ENCODE results near the gene NTRK2. TPM values are rescaled to one million over a fixed set of nuclear protein-coding genes. Genes with fewer than 3 reads are reported as not detected.

Gene NTRK2
- total RNA-seq, 1 experiment from 2014 or later, result 0.06 TPM

DNA sequence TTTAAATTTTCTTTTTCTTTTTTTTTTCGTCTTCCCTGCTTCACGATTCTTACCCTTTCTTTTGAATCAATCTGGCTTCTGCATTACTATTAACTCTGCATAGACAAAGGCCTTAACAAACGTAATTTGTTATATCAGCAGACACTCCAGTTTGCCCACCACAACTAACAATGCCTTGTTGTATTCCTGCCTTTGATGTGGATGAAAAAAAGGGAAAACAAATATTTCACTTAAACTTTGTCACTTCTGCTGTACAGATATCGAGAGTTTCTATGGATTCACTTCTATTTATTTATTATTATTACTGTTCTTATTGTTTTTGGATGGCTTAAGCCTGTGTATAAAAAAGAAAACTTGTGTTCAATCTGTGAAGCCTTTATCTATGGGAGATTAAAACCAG, 352.2 kb downstream of the NTRK2 start:
- Histone ChIP-seq H3K27me3 (replicated peaks; ENCODE audit: insufficient read depth, low read depth, low read length, poor library complexity) (peaks cover 4% of the 10 kb centered on the region), H3K4me1 (ENCODE audit: insufficient read depth, low read length, poor library complexity, severe bottlenecking) (no peaks in the 10 kb centered on the region), H3K27ac (ENCODE audit: low read depth, low read length, poor library complexity, severe bottlenecking) (no peak overlapping the region), H3K36me3 (ENCODE audit: insufficient read depth, low read length, poor library complexity, severe bottlenecking) (no peaks in the 10 kb centered on the region), H3K4me3 (ENCODE audit: low read depth, low read length, poor library complexity, severe bottlenecking) (no peak overlapping the region), H3K9me3 (ENCODE audit: low read depth, low read length, poor library complexity, severe bottlenecking) (no peaks in the 10 kb centered on the region)
- intact Hi-C loops (cut with micrococcal nuclease; ENCODE audit: unreplicated experiment), result no loop called here
- DNase-seq (ENCODE audit: low spot score), result no peak
- TF ChIP-seq EZH2 (IDR thresholded peaks at IDR 0.05; ENCODE audit: borderline replicate concordance, low read depth, low read length, poor library complexity, severe bottlenecking) (no peak), CTCF (conservative IDR thresholded peaks at IDR 0.05; ENCODE audit: low read depth, low read length) (no peak)
- POLR2A ChIA-PET (ENCODE audit: low non-redundant PET), result no interaction called here
- CTCF ChIA-PET, result no interaction called here
- BruUV-seq (replicated peaks), result no TSS peak

- POLR2A ChIA-PET (ENCODE audit: low non-redundant PET), result no interaction called here
- DNase-seq (ENCODE audit: low spot score), result no peak
- Histone ChIP-seq H3K4me1 (ENCODE audit: insufficient read depth, low read length, poor library complexity, severe bottlenecking) (no peaks in the 10 kb centered on the region), H3K4me3 (ENCODE audit: low read depth, low read length, poor library complexity, severe bottlenecking) (no peak overlapping the region), H3K27ac (ENCODE audit: low read depth, low read length, poor library complexity, severe bottlenecking) (no peak overlapping the region), H3K36me3 (ENCODE audit: insufficient read depth, low read length, poor library complexity, severe bottlenecking) (no peaks in the 10 kb centered on the region), H3K9me3 (ENCODE audit: low read depth, low read length, poor library complexity, severe bottlenecking) (no peaks in the 10 kb centered on the region), H3K27me3 (replicated peaks; ENCODE audit: insufficient read depth, low read depth, low read length, poor library complexity) (no peaks in the 10 kb centered on the region)
- BruUV-seq (replicated peaks), result no TSS peak
- TF ChIP-seq CTCF (conservative IDR thresholded peaks at IDR 0.05; ENCODE audit: low read depth, low read length), result no peak
- TF ChIP-seq EZH2 (IDR thresholded peaks at IDR 0.05; ENCODE audit: borderline replicate concordance, low read depth, low read length, poor library complexity, severe bottlenecking), result no peak
- intact Hi-C loops (cut with micrococcal nuclease; ENCODE audit: unreplicated experiment), result no loop called here
- CTCF ChIA-PET, result no interaction called here
These were observed 354.8 kb downstream of the NTRK2 start for GRCh38 chr9:85024374-85024773.

DNA sequence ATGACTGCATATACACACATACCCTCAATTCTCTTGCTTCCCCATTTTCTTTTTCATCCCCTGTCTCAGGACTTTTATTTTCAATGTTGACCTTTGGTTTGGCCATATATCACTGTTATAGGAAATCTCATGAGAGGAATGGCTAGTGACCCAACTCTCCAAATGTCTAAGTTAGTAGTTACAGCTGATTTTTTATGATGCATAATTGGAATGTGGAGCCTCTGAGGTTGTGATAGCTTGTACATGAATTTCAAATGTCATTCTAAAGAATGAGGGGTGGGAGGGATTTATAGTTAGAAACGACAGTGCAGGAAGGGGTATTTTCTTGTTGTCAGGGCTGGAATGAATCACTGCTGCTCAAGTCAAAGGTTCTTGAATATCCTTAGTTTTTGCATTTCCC, 356.1 kb downstream of the NTRK2 start:
- CTCF ChIA-PET, result no interaction called here
- no peak for DNase-seq (ENCODE audit: low spot score)
- Histone ChIP-seq H3K4me3 (ENCODE audit: low read depth, low read length, poor library complexity, severe bottlenecking) (no peak overlapping the region), H3K27ac (ENCODE audit: low read depth, low read length, poor library complexity, severe bottlenecking) (no peak overlapping the region), H3K36me3 (ENCODE audit: insufficient read depth, low read length, poor library complexity, severe bottlenecking) (no peaks in the 10 kb centered on the region), H3K9me3 (ENCODE audit: low read depth, low read length, poor library complexity, severe bottlenecking) (no peaks in the 10 kb centered on the region), H3K4me1 (ENCODE audit: insufficient read depth, low read length, poor library complexity, severe bottlenecking) (no peaks in the 10 kb centered on the region), H3K27me3 (replicated peaks; ENCODE audit: insufficient read depth, low read depth, low read length, poor library complexity) (no peaks in the 10 kb centered on the region)
- intact Hi-C loops (cut with micrococcal nuclease; ENCODE audit: unreplicated experiment), result no loop called here
- BruUV-seq (replicated peaks), result no TSS peak
- POLR2A ChIA-PET (ENCODE audit: low non-redundant PET), result no interaction called here
- TF ChIP-seq EZH2 (IDR thresholded peaks at IDR 0.05; ENCODE audit: borderline replicate concordance, low read depth, low read length, poor library complexity, severe bottlenecking) (no peak), CTCF (conservative IDR thresholded peaks at IDR 0.05; ENCODE audit: low read depth, low read length) (no peak)

Data from A673 (cell line).